B cell (primary cell): ENCODE data around the gene SLC7A10.

ENCODE experiments used
- EZH2 ChIP-seq: IDR thresholded peaks from 2 replicates; pipeline ENCODE4 v1.6.1; 2012; ENCODE audit warnings: borderline replicate concordance, low read depth, mild to moderate bottlenecking, moderate library complexity, low read length; ENCODE audit not compliant: insufficient read depth, poor library complexity, severe bottlenecking
- TF ChIP-seq, protein P1 (sequence below): fragments of 200-600 bp; IDR thresholded peaks from one replicate; pipeline ENCODE4 v1.8.0; 2022; ENCODE audit warnings: antibody characterized with exemption, mild to moderate bottlenecking

DNA sequence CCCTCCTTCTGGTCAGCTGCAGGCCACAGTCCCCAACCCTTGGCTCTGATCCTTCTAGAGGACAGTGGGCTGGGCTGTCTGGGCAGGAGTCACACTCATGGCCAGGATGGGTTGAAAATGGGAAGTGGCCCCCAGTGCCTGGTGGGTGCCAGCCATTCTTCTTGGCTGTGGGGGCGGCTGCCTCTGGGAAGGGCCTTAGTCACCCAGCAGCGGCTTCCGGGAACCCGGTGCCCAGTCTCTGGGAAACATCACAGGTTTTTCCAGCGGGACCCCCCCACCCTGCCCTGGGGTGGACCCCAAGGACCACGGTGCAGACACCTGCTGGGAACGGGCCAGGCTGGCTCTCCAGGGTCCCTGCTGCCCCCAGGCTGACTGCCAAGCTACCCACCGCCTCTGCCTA lies 27.3 kb upstream of the SLC7A10 start:
- TF ChIP-seq, protein P1, sequence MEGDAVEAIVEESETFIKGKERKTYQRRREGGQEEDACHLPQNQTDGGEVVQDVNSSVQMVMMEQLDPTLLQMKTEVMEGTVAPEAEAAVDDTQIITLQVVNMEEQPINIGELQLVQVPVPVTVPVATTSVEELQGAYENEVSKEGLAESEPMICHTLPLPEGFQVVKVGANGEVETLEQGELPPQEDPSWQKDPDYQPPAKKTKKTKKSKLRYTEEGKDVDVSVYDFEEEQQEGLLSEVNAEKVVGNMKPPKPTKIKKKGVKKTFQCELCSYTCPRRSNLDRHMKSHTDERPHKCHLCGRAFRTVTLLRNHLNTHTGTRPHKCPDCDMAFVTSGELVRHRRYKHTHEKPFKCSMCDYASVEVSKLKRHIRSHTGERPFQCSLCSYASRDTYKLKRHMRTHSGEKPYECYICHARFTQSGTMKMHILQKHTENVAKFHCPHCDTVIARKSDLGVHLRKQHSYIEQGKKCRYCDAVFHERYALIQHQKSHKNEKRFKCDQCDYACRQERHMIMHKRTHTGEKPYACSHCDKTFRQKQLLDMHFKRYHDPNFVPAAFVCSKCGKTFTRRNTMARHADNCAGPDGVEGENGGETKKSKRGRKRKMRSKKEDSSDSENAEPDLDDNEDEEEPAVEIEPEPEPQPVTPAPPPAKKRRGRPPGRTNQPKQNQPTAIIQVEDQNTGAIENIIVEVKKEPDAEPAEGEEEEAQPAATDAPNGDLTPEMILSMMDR: no peak
- TF ChIP-seq EZH2: no peak
